Measurements from ENCODE around the gene CPT2.
"Not testable (repeated sequence)": the region's sequence is repeated elsewhere in the genome, so short reads cannot be mapped to it uniquely, and the experiment has no call there.

CPT2 gene

GRCh38 chr1:53182111-53182593, 14.5 kb upstream of the CPT2 start:
- DNase-seq (ENCODE audit: low spot score): peak; percentile 77

GRCh38 chr1:53182716-53183094, 13.9 kb upstream of the CPT2 start:
- DNase-seq (ENCODE audit: low spot score): no peak

DNA sequence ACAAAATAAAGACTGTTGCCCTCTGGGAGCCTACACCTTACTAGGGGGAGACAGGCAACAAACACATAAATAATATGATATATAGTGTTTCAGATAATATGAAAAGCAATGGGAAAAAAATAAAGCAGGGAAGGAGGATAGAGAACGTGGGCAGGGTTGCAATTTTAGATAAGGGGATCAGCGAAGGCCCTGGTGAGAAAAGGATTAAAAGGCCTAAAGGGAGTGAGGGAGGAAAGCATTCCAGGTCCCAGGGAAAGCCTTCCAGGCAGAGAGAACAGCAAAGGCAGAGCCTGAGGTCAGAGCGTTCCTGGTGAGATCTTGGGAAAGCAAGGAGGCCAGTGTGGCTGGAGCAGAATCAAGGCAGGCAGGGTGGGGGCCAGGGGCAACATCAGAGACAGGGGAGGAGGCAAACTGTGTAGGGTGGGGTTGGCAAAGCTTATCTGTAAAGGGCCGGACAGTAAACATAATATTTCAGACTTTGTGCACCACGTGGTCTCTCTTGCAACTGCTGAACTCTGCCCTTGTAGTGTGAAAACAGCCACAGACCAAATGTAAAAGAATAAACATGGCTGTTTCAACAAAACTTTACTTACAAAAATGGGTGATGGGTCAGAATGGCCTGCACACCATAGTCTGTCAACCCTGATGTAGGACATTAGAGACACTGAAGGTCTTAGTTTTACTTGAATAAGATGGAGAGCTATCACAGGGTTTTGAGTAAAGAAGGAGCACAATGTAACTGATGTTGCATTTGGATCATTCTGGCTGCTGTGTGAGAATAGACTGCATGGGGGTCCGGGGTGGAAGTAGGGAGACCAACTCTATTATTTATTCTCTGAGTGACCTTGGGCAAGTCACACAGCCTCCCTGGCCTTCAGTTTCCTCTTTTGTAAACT, 13.3 kb upstream of the CPT2 start:
- DNase-seq (ENCODE audit: low spot score): no peak

DNA sequence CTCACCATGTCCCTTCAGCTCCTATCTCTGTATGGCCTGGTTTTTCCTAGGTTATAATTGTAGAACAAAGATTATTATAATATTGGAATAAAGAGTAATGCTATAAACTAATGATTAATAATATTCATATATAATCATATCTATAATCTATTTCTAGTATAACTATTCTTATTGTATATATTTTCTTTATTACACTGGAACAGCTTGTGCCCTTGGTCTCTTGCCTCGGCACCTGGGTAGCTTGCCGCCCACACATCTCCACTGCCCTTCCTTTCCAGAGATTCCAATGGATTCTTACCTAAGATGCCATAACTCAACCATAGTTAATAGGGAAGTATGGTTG, 10.7 kb upstream of the CPT2 start:
- DNase-seq (ENCODE audit: low spot score): not testable (repeated sequence)

GRCh38 chr1:53186533-53186932, 10.1 kb upstream of the CPT2 start:
- DNase-seq (ENCODE audit: low spot score): no peak

- no peak for DNase-seq (ENCODE audit: low spot score)
These were observed 9.2 kb upstream of the CPT2 start for GRCh38 chr1:53187401-53187800.

- no peak for DNase-seq (ENCODE audit: low spot score)
These were observed 8.5 kb upstream of the CPT2 start for GRCh38 chr1:53188099-53188498.

DNA sequence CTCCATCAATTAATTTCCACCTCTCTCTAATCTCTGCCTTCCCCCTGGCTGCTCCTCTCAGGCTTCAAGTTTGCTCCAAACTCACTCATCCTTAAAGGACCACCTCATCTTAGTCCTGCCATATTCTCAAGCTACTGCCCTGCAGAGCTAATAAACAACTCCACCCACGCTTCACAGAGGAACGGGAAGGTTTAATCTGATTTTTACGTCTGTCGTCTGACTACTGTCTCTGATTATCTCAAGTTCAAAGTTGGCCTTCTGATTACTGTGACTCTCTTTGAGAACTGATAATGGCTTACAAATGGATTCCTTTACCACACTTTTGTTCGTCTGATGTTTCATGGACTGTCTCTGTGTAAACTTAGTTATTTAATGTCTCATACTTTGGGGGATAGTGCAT, 7.6 kb upstream of the CPT2 start:
- no peak for DNase-seq (ENCODE audit: low spot score)

DNA sequence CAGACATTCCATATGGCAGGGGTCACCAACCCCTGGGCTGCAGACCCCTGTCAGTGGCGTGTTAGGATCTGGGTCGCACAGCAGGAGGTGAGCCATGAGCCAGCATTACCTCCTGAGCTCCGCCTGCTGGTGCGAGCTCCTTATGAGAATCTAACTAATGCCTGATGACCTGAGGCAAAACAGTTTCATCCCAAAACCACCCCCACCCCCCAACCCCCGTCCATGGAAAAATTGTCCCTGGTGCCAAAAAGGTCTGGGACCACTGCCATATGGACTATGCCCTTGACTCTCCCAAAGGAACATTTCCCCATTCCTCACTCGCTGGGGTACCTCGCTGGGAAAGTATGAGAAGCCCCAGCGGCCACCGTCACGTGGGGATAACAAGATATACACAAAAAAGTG, 6.4 kb upstream of the CPT2 start:
- no peak for DNase-seq (ENCODE audit: low spot score)

DNA sequence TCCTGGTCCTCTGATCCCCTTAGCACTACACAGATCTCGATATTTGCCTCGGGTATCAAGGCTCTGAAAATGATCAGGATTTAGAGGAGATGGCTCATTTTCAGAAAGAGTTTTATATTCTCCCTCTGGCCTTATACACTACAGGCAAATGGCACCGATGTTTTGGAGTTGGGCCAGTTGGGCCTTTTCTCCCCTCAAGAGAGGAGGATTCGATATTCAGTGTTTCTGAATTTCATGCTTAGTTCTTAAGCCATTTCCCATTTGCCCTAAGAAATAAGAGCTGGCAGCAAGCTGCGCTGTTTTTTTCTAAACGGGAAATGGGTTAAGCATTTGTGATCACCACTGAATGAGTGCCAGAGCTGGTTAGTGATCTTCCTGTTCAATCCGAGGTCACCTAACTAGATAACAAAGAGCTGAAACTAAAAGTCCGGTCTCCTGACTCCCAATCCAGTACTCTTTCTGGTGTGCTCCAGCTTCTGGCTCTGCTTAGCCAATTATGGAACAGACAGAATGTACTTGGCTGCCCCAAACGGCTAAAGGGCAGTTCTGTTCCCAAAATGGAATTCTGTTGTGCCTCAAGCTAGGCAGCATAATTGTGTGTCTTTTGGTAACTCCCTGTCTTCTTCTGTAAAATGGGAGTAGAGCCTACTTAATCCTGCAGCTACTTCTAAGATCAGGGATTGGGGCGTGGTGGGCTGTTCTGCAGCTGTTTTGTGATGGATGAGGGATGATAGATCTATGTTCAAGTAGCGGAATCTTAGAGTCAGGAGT, 1.2 kb upstream of the CPT2 start:
- no peak for DNase-seq (ENCODE audit: low spot score)

GRCh38 chr1:53196017-53196484, 573 bp upstream of the CPT2 start:
- DNase-seq (ENCODE audit: low spot score): no peak

DNA sequence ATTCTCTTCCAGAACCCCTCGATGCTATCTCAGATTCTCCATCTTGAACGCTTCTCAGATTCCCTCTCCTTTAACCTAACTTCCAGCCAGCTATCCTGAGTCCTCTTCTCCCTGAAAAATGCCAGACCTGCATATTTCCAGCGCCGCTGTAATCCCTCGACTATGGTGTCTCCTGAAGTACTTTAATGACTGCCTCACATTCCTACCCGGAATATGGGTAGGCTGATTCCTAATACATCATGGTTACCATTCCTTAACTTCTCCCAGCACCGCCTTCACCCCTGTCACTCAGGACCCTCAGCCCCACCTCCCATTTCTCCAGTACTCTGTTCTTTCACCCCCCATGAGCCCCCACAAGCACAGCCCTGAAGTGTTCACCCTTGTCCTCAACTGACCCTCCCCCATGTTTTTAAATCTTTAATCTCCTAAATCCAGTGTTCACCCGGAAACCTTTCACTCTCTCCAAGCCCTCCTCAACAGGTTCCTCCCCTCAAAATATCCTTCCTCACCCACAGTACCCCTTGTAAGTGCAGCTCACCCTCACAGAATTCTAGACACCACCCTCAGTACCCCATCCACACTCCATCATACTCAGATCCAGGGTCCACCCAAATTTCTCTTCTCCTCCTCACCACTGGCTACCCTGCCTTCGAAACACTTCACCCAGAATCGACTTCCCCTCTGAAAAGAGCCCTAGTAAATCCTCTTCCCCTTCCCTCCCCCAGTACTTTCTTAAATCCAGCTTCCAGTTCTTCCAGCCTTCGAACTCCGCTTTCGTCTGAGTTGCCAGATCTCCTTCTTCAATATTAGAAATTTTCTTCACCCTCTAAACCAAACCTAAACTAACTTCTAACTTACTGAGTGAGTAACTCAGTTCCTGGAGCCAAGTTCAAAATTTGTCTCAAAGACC, 922 bp downstream of the CPT2 start:
- DNase-seq (ENCODE audit: low spot score): no peak

DNA sequence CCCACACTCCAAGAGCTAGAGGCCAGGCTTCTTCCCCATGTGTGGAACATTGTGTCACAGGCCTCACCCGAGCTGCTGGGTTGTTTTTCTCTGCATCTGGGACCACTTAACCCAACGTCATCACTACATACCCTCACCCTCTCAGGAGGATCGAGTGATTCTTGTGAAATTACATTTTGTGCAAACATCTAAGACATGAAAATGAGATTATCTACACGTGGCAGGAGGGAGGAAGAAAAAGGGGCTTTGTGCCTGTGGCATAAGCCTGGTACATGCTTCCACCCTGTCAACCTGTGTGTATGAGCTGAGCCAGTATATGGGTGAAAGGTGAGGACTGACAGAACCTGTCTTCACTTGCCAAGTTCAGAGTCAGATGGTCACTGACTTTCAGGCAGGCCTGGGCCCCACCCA, 1.6 kb downstream of the CPT2 start:
- no peak for DNase-seq (ENCODE audit: low spot score)

DNA sequence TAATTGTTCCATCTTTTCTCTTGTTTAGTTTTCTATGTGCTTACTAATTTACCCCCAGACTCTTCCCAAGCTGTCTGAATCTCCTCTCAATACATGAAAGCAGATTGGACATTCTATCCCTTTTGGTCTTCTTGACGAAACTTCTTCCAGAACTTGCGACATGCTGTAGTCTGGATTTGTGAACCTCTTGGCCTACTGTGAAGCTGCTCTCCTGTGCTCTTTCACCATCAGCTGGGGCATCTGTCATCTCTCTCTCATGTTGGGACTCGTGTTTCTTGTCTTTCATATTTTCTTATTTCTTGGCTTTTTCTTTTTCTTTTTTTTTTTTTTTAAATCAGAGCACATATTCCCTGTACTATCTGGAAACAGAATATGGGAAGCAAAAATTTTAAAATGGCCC, 6.8 kb downstream of the CPT2 start:
- DNase-seq (ENCODE audit: low spot score): no peak

- DNase-seq (ENCODE audit: low spot score): not testable (repeated sequence)
These were observed 8.9 kb downstream of the CPT2 start for GRCh38 chr1:53205496-53205895.

DNA sequence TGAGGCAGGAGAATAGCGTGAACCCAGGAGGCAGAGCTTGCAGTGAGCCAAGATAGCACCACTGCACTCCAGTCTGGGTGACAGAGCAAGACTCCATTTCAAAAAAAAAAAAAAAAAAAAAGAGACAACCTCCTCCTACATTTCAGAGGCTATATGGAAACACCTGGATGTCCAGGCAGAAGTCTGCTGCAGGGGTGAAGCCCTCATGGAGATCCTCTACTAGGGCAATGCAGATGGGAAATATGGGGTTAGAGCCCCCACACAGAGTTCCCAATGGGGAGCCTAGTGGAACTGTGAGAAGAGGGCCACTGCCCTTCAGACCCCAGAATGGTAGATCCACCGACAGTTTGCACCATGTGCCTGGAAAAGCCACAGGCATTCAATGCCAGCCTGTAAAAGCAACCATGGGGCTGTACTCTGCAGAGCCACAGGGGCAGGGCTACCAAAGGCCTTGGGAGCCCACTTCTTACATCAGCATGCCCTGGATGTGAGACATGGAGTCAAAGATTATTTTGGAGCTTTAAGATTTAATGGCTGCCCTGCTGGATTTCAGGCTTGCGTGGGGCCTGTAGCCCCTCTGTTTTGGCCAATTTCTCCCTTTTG, 9.6 kb downstream of the CPT2 start:
- DNase-seq (ENCODE audit: low spot score): not testable (repeated sequence)

GRCh38 chr1:53206735-53207379, 10.2 kb downstream of the CPT2 start:
- DNase-seq (ENCODE audit: low spot score): no peak

- no peak for DNase-seq (ENCODE audit: low spot score)
These were observed 11.1 kb downstream of the CPT2 start for GRCh38 chr1:53207726-53208125.

- no peak for DNase-seq (ENCODE audit: low spot score)
These were observed 13.7 kb downstream of the CPT2 start for GRCh38 chr1:53210352-53210751.

DNA sequence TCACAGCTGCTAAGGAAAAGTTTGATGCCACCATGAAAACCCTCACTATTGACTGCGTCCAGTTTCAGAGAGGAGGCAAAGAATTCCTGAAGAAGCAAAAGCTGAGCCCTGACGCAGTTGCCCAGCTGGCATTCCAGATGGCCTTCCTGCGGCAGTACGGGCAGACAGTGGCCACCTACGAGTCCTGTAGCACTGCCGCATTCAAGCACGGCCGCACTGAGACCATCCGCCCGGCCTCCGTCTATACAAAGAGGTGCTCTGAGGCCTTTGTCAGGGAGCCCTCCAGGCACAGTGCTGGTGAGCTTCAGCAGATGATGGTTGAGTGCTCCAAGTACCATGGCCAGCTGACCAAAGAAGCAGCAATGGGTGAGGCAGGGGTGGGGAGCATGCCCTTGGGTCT, 14.3 kb downstream of the CPT2 start:
- no peak for DNase-seq (ENCODE audit: low spot score)

GRCh38 chr1:53214376-53214940, 17.8 kb downstream of the CPT2 start:
- no peak for DNase-seq (ENCODE audit: low spot score)
